A549 (cell line): ENCODE measurements around the gene TBCK. TPM values are rescaled to one million over a fixed set of nuclear protein-coding genes. Genes with fewer than 3 reads are reported as not detected.

Experiments
- ATAC-seq, 2 experiments: fragments of 200-7000 bp in 1 of 2; fragments of >200 bp in 1 of 2; cut with Nextera tagmentation in 1 of 2; cut with Tn5 transposase in 1 of 2; 3 replicates each; pipeline versions ENCODE4 v1.8.0 to v1.9.1; 2018 to 2020; ENCODE audit warnings: mild to moderate bottlenecking in 1 of 2, moderate library complexity in 1 of 2
- CTCF ChIA-PET: fragments of 300-600 bp; sonication (Branson Sonifier 250); formaldehyde crosslinking; extraction: SDS; loops from one replicate; lab custom pipeline; 2021; ENCODE audit warnings: antibody characterized with exemption, inconsistent platforms; lab: Yijun Ruan, JAX
- POLR2A ChIA-PET: fragments of 350-600 bp; formaldehyde crosslinking; extraction: SDS; loops from one replicate; lab custom pipeline; 2021; ENCODE audit warnings: antibody characterized with exemption, inconsistent platforms; lab: Yijun Ruan, JAX
- DNase-seq, 2 experiments: peaks; one replicate each; pipeline versions ENCODE4 v3.0.0 to v3.0.0-alpha.2; 2011 to 2016; ENCODE audit warnings: low read depth in 1 of 2, low spot score in 1 of 2
- FAIRE-seq: peaks from 2 replicates; lab custom pipeline; 2011; peaks lifted over from hg19 to GRCh38; lab: Jason Lieb, UNC
- H3K27ac ChIP-seq, 2 experiments: fragments of >200 bp; sonication (Bioruptor Twin); formaldehyde crosslinking; 3 replicates each; pipeline ENCODE4 v1.5.1; 2016 to 2017
- H3K4me1 ChIP-seq: fragments of >200 bp; sonication (Bioruptor Twin); formaldehyde crosslinking; 3 replicates; pipeline ENCODE4 v1.6.1; 2016
- H3K4me2 ChIP-seq: fragments of >200 bp; sonication (Bioruptor Twin); formaldehyde crosslinking; 3 replicates; pipeline ENCODE4 v1.6.1; 2016
- H3K4me3 ChIP-seq: fragments of >200 bp; sonication (Bioruptor Twin); formaldehyde crosslinking; 3 replicates; pipeline ENCODE4 v1.5.1; 2016
- H3K9me3 ChIP-seq: fragments of >200 bp; sonication (Bioruptor Twin); formaldehyde crosslinking; 3 replicates; pipeline ENCODE4 v1.6.1; 2016
- CBX2 ChIP-seq: fragments of 200-600 bp; sonication (generic); IDR thresholded peaks from 2 replicates; pipeline ENCODE4 v1.6.1; 2016; ENCODE audit warnings: low read depth, mild to moderate bottlenecking, borderline replicate concordance
- CBX8 ChIP-seq: fragments of 200-600 bp; sonication (generic); IDR thresholded peaks from 2 replicates; pipeline ENCODE4 v1.6.1; 2016
- CEBPB ChIP-seq, 2 experiments: fragments of >200 bp in 1 of 2; sonication (Bioruptor Twin) in 1 of 2; formaldehyde crosslinking in 1 of 2; IDR thresholded peaks; 2 replicates each; pipeline ENCODE4 v1.6.1; 2012 to 2016
- CHD2 ChIP-seq: fragments of 150-350 bp; IDR thresholded peaks from 2 replicates; pipeline ENCODE4 v1.6.1; 2014; ENCODE audit warnings: low read length; ENCODE audit not compliant: partially characterized antibody
- CHD4 ChIP-seq: fragments of 200-600 bp; sonication (generic); IDR thresholded peaks from 2 replicates; pipeline ENCODE4 v1.6.1; 2016; ENCODE audit warnings: antibody characterized with exemption, mild to moderate bottlenecking, borderline replicate concordance
- EHF ChIP-seq: fragments of 250-450 bp; sonication (Bioruptor Pico); IDR thresholded peaks from 2 replicates; pipeline ENCODE4 v1.5.0; 2020; ENCODE audit warnings: mild to moderate bottlenecking
- EP300 ChIP-seq, 2 experiments: fragments of >200 bp; sonication (Bioruptor Twin); formaldehyde crosslinking; IDR thresholded peaks; 2 replicates in 1 of 2; 3 replicates in 1 of 2; pipeline ENCODE4 v1.6.1; 2016 to 2017
- HDAC2 ChIP-seq: fragments of 200-600 bp; sonication (generic); IDR thresholded peaks from 2 replicates; pipeline ENCODE4 v1.6.1; 2016
- JUNB ChIP-seq: fragments of >200 bp; sonication (Bioruptor Twin); formaldehyde crosslinking; IDR thresholded peaks from 2 replicates; pipeline ENCODE4 v1.6.1; 2016
- MAZ ChIP-seq: fragments of 150-350 bp; IDR thresholded peaks from 2 replicates; pipeline ENCODE4 v1.6.1; 2014; ENCODE audit warnings: antibody characterized with exemption, low read depth, low read length, borderline replicate concordance
- NPAS2 ChIP-seq: fragments of 250-450 bp; sonication (Bioruptor Pico); IDR thresholded peaks from 2 replicates; pipeline ENCODE4 v1.8.0; 2022; ENCODE audit warnings: mild to moderate bottlenecking, moderate library complexity, borderline replicate concordance
- RAD21 ChIP-seq, 2 experiments: fragments of >200 bp in 1 of 2; sonication (Bioruptor Twin) in 1 of 2; formaldehyde crosslinking in 1 of 2; IDR thresholded peaks in 1 of 2; conservative IDR thresholded peaks in 1 of 2; 2 replicates in 1 of 2; 3 replicates in 1 of 2; pipeline ENCODE4 v1.6.1; 2012 to 2018; ENCODE audit warnings: inconsistent platforms in 1 of 2
- RNF2 ChIP-seq: fragments of 200-600 bp; sonication (generic); IDR thresholded peaks from 2 replicates; pipeline ENCODE4 v1.6.1; 2016; ENCODE audit warnings: low read depth, mild to moderate bottlenecking, antibody characterized with exemption, moderate library complexity, borderline replicate concordance
- SMC3 ChIP-seq: fragments of >200 bp; sonication (Bioruptor Twin); formaldehyde crosslinking; IDR thresholded peaks from 3 replicates; pipeline ENCODE4 v1.6.1; 2018; ENCODE audit warnings: inconsistent platforms
- SREBF2 ChIP-seq: fragments of 450-650 bp; IDR thresholded peaks from 2 replicates; pipeline ENCODE4 v1.6.1; 2014; ENCODE audit warnings: mild to moderate bottlenecking, moderate library complexity
- USF2 ChIP-seq: fragments of 450-650 bp; IDR thresholded peaks from 2 replicates; pipeline ENCODE4 v1.6.1; 2014; ENCODE audit warnings: antibody characterized with exemption
- ZC3H11A ChIP-seq: fragments of 450-650 bp; IDR thresholded peaks from 2 replicates; pipeline ENCODE4 v1.6.1; 2014; ENCODE audit warnings: antibody characterized with exemption, mild to moderate bottlenecking
- ZFP36 ChIP-seq: fragments of 450-650 bp; IDR thresholded peaks from 2 replicates; pipeline ENCODE4 v1.6.1; 2014; ENCODE audit warnings: borderline replicate concordance; ENCODE audit not compliant: partially characterized antibody
- ZNF302 ChIP-seq: fragments of 250-450 bp; sonication (Bioruptor Pico); IDR thresholded peaks from 2 replicates; pipeline ENCODE4 v1.9.0; 2021; ENCODE audit warnings: inconsistent platforms, mild to moderate bottlenecking, moderate library complexity
- ZSCAN20 ChIP-seq: fragments of 250-450 bp; sonication (Bioruptor Pico); IDR thresholded peaks from 2 replicates; pipeline ENCODE4 v1.8.0; 2022; ENCODE audit warnings: mild to moderate bottlenecking, moderate library complexity
- WGBS: methylation state at CpG from one replicate; pipeline ENCODE4 v1.1.6; 2017; ENCODE audit errors: missing lambda C conversion rate; 5-methylcytosine and 5-hydroxymethylcytosine counted together
- polyA plus RNA-seq, 4 experiments: library from polyadenylated mRNA; depleted of rRNA in 3 of 4; stranded (reverse); fragments of >200 nt; fragmentation: RNase III in 1 of 4; extraction: RNeasy Plus Mini Kit Qiagen cat#74134 plus additional on column Dnase treatment in 1 of 4; gene quantifications; 2 replicates in 3 of 4; 3 replicates in 1 of 4; pipeline ENCODE4 v1.2.3, GENCODE V29; 2011 to 2017
- TF ChIP-seq, protein P1 (sequence below): fragments of 200-600 bp; sonication (generic); IDR thresholded peaks from 2 replicates; pipeline ENCODE4 v1.6.1; 2016; ENCODE audit warnings: antibody characterized with exemption, mild to moderate bottlenecking, moderate library complexity
- TF ChIP-seq, protein P2 (sequence below): IDR thresholded peaks from 2 replicates; pipeline ENCODE4 v1.6.1; 2012; ENCODE audit warnings: low read depth, borderline replicate concordance
- TF ChIP-seq, protein P3 (sequence below): fragments of >200 bp; sonication (Bioruptor Twin); formaldehyde crosslinking; IDR thresholded peaks from 3 replicates; pipeline ENCODE4 v1.6.1; 2016

The TBCK gene
- polyA plus RNA-seq, 2 of the 4 experiments (the other 2 are of a cell fraction) = 3.9 to 18.4 TPM

DNA sequence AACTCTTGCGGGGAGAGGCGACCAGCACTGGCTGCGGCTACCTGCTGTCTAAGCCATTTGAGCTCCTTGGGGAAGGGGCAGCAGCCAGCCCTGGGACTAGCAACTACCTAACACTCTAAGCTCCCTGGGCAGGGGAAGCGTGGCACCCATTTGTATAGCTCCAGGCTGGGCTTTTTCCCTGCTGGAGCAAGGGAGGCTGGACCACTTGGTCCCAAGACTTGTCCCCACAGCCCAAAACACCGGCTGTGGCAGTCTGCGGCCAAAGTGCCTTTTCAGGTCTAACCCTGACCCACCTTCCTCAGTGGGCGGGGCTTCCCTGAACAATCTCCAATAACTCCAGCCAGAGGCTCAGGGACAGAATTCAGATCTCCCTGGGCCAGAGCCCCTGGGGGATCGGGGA is 232.9 kb downstream of the TBCK start:
- CTCF ChIA-PET = no interaction called here
- no peak for FAIRE-seq
- DNase-seq = no peak
- H3K4me1 ChIP-seq = no peaks in the 10 kb centered on the region
- H3K27ac ChIP-seq = no peak overlapping the region
- no peak for ATAC-seq
- 0 out of 3 replicates have a peak, but pooled peaks cover under 1% of the 10 kb centered on the region for H3K9me3 ChIP-seq
- WGBS = 87% methylated on average over 4 of the region's 8 CpGs
- no peak overlapping the region for H3K4me3 ChIP-seq
- TF ChIP-seq HDAC2 = no peak
- no peak for TF ChIP-seq CHD4
- no peak for TF ChIP-seq CBX8
- no peak for TF ChIP-seq ZSCAN20 (CRISPR knock-in tag)
- no peak for TF ChIP-seq CEBPB (IDR thresholded peaks at IDR 0.05)
- TF ChIP-seq, protein P1, sequence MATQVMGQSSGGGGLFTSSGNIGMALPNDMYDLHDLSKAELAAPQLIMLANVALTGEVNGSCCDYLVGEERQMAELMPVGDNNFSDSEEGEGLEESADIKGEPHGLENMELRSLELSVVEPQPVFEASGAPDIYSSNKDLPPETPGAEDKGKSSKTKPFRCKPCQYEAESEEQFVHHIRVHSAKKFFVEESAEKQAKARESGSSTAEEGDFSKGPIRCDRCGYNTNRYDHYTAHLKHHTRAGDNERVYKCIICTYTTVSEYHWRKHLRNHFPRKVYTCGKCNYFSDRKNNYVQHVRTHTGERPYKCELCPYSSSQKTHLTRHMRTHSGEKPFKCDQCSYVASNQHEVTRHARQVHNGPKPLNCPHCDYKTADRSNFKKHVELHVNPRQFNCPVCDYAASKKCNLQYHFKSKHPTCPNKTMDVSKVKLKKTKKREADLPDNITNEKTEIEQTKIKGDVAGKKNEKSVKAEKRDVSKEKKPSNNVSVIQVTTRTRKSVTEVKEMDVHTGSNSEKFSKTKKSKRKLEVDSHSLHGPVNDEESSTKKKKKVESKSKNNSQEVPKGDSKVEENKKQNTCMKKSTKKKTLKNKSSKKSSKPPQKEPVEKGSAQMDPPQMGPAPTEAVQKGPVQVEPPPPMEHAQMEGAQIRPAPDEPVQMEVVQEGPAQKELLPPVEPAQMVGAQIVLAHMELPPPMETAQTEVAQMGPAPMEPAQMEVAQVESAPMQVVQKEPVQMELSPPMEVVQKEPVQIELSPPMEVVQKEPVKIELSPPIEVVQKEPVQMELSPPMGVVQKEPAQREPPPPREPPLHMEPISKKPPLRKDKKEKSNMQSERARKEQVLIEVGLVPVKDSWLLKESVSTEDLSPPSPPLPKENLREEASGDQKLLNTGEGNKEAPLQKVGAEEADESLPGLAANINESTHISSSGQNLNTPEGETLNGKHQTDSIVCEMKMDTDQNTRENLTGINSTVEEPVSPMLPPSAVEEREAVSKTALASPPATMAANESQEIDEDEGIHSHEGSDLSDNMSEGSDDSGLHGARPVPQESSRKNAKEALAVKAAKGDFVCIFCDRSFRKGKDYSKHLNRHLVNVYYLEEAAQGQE = no peak
- no peak for TF ChIP-seq CBX2
- TF ChIP-seq ZFP36 = no peak
- no peak for TF ChIP-seq NPAS2
- TF ChIP-seq ZNF302 = no peak
- no peak for TF ChIP-seq RAD21 (conservative IDR thresholded peaks at IDR 0.05 in 1 of 2, IDR thresholded peaks at IDR 0.05 in 1 of 2)
- TF ChIP-seq, protein P2, sequence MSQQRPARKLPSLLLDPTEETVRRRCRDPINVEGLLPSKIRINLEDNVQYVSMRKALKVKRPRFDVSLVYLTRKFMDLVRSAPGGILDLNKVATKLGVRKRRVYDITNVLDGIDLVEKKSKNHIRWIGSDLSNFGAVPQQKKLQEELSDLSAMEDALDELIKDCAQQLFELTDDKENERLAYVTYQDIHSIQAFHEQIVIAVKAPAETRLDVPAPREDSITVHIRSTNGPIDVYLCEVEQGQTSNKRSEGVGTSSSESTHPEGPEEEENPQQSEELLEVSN = no peak
- no peak for TF ChIP-seq SREBF2
- TF ChIP-seq ZC3H11A = no peak
- no peak for TF ChIP-seq CHD2
- TF ChIP-seq RNF2 = no peak
- no peak for TF ChIP-seq SMC3
- TF ChIP-seq JUNB = no peak
- no peak for TF ChIP-seq MAZ
- TF ChIP-seq, all 56 proteins: peak for 0
- POLR2A ChIA-PET = no interaction called here
- no peak overlapping the region for H3K4me2 ChIP-seq

DNA sequence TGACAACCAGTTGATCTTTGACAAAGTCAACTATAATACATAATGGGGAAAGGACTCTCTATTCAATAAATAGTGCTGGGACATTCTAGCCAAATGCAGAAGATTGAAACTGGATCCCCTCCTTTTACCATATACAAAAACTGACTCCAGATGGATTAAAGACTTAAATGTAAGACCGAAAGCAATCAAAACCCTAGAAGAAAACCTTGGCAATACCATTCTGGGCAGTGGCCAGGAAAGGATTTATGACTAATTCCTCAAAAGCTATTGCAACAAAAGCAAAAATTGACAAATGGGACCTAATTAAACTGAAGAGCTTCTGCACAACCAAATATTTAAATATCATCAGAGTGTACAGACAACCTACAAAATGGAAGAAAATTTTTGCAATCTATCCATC is 235.6 kb downstream of the TBCK start:
- Histone ChIP-seq H3K27ac (no peak overlapping the region), H3K9me3 (0 out of 3 replicates have a peak, but pooled peaks cover 4% of the 10 kb centered on the region), H3K4me2 (no peak overlapping the region), H3K4me3 (no peak overlapping the region), H3K4me1 (no peaks in the 10 kb centered on the region)
- WGBS = 77% methylated on average over 1 of the region's 1 CpG
- ATAC-seq = no peak
- ChIA-PET POLR2A (no interaction called here), CTCF (no interaction called here)
- TF ChIP-seq MAZ (no peak), USF2 (no peak), CEBPB (IDR thresholded peaks at IDR 0.05) (no peak), EP300 (IDR thresholded peaks at IDR 0.05) (no peak), ZNF302 (no peak), RNF2 (no peak), ZC3H11A (no peak), EHF (CRISPR knock-in tag) (no peak)
- TF ChIP-seq, protein P3, sequence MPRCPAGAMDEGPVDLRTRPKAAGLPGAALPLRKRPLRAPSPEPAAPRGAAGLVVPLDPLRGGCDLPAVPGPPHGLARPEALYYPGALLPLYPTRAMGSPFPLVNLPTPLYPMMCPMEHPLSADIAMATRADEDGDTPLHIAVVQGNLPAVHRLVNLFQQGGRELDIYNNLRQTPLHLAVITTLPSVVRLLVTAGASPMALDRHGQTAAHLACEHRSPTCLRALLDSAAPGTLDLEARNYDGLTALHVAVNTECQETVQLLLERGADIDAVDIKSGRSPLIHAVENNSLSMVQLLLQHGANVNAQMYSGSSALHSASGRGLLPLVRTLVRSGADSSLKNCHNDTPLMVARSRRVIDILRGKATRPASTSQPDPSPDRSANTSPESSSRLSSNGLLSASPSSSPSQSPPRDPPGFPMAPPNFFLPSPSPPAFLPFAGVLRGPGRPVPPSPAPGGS = no peak
- TF ChIP-seq, protein P1 = no peak
- no peak for DNase-seq
- FAIRE-seq = no peak
